Fibroblast of mammary gland (primary cell): ENCODE results near the gene RASL10B.

Experiments
- DNase-seq: peaks from one replicate; pipeline ENCODE4 v3.0.0-alpha.2; 2010; ENCODE audit warnings: low read depth
- H3K4me3 ChIP-seq: 2 replicates; pipeline ENCODE4 v1.5.1; 2011; ENCODE audit warnings: low read depth, mild to moderate bottlenecking, low read length, moderate library complexity; ENCODE audit not compliant: control insufficient read depth
- TF ChIP-seq, protein P1 (sequence below): conservative IDR thresholded peaks from 2 replicates; pipeline ENCODE4 v1.5.1; 2011; ENCODE audit warnings: low read depth, low read length, inconsistent platforms; ENCODE audit not compliant: control insufficient read depth, insufficient read depth

The RASL10B gene, protein sequence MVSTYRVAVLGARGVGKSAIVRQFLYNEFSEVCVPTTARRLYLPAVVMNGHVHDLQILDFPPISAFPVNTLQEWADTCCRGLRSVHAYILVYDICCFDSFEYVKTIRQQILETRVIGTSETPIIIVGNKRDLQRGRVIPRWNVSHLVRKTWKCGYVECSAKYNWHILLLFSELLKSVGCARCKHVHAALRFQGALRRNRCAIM

DNA sequence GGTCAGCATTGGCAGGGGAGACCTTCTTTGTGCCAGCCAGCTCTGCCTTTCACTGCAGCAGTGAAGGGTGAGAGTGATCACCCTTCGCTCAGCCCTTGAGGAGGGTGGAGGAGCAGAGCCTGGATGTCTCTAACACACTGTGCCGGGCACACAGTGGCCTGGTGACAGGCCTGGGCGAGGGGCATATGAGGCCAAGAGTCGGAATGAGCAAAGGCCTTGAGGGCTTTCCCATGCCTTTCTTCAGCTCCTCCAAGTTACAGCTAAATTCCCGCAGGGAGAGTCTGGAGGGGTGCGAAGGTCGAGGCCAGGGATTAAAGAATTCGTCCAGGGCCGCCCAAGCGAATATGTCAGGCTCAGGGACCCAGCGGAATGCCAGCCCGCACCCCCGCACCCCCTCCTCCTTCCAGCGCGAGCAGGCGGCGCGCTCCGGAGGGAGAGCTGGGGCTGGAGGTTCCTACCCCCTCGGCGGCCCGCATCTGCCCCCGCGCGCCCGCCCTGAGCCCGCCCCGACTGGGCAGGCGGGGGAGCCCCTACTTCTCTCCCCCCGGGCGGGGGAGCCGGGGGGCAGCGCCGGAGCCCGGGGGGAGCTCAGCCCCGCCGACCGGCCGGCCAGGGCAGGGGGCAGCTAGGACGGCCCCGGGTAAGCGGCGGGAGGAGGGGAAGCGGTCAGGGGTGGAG, at the start of gene RASL10B:
RASL10B (plus strand) TSS at position 401 of the 678 bp plus-strand sequence. CDS start 3,546 bp downstream, outside the sequence.
- H3K4me3 ChIP-seq: peak within 1 kb of the TSS; percentile 37
- TF ChIP-seq, protein P1, sequence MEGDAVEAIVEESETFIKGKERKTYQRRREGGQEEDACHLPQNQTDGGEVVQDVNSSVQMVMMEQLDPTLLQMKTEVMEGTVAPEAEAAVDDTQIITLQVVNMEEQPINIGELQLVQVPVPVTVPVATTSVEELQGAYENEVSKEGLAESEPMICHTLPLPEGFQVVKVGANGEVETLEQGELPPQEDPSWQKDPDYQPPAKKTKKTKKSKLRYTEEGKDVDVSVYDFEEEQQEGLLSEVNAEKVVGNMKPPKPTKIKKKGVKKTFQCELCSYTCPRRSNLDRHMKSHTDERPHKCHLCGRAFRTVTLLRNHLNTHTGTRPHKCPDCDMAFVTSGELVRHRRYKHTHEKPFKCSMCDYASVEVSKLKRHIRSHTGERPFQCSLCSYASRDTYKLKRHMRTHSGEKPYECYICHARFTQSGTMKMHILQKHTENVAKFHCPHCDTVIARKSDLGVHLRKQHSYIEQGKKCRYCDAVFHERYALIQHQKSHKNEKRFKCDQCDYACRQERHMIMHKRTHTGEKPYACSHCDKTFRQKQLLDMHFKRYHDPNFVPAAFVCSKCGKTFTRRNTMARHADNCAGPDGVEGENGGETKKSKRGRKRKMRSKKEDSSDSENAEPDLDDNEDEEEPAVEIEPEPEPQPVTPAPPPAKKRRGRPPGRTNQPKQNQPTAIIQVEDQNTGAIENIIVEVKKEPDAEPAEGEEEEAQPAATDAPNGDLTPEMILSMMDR: no peak
- no peak for DNase-seq

GRCh38 chr17:35683591-35683990, 47.8 kb upstream of the RASL10B start:
- TF ChIP-seq, protein P1: no peak

GRCh38 chr17:35684055-35684802, 47.2 kb upstream of the RASL10B start:
- H3K4me3 ChIP-seq: no peak overlapping the region
- TF ChIP-seq, protein P1: no peak
- DNase-seq: peak; percentile 64

More at GRCh38 chr17:35683591-35683990, 47.8 kb upstream of the RASL10B start:
- DNase-seq: no peak
- no peak overlapping the region for H3K4me3 ChIP-seq

DNA sequence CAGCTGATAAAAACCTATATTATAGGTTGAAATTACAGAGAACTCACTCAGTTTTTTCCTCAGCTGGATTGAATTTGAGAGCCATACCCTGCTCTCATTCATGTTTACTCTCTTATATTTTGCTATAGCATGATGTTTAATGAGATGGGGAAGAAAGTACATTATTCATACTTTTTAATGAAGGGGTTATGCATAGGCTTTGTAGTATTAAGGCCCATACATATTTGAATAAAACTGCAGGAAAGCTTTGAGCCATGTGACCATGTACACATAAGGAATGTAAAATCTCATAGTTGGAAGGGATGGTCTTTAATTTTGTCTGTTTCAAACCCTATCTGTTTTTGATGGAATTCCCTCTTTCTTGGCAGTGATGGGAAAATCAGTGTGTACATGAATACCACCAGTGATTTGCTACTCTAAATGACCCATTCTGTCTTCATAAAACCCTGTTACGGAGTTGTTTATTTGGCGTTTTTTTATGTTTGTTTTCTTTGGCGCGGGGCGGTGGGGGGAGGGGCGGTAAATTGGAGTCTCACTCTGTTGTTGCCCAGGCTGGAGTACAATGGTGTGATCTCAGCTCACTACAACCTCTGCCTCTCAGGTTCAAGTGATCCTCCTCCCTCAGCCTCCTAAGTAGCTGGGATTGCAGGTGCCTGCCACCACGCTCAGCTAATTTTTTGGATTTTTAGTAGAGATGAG, 38.8 kb upstream of the RASL10B start:
- TF ChIP-seq, protein P1: no peak
- H3K4me3 ChIP-seq: no peak overlapping the region
- DNase-seq: no peak

DNA sequence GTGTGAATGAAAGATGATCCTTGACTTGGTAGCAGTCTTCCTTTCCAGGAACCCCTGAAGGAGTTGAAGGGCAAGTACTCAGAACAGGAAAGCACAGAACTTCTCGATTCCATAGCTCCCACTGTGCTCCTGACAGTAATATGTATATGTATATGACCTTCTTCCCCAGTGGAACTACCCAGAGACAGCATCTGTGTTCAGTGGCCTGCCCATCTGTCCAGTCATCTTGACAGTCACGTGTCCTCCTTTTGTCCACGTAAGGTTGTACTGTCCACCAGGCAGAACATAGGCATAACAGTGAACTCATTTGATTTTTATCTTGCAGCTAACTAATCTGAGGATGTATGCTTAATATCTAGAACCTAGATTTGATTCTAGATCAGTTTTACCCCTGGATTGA, 37.8 kb upstream of the RASL10B start:
- no peak overlapping the region for H3K4me3 ChIP-seq
- no peak for DNase-seq
- TF ChIP-seq, protein P1: no peak

- TF ChIP-seq, protein P1: no peak
- no peak overlapping the region for H3K4me3 ChIP-seq
- DNase-seq: no peak
These were observed 36.5 kb upstream of the RASL10B start for GRCh38 chr17:35694906-35695305.
